Gastrocnemius medialis (tissue), 4 donors: ENCODE data around the gene EIF3D.

Source experiments
- POLR2A ChIP-seq, 2 donors: fragments of 450-650 bp; IDR thresholded peaks; one replicate each; pipeline ENCODE4 v1.6.1; 2017; ENCODE audit warnings: antibody characterized with exemption in 2 of 2, mild to moderate bottlenecking in 2 of 2, moderate library complexity in 2 of 2
- TF ChIP-seq, protein P1 (sequence below), 5 experiments: fragments of 450-650 bp in 3 of 5; fragments of 200-600 bp in 2 of 5; sonication (generic) in 2 of 5; IDR thresholded peaks in 4 of 5; conservative IDR thresholded peaks in 1 of 5; 1 replicate in 4 of 5; 2 replicates in 1 of 5; pipeline ENCODE4 v1.5.1; 2016 to 2019; ENCODE audit warnings: antibody characterized with exemption in 5 of 5, mild to moderate bottlenecking in 3 of 5, moderate library complexity in 3 of 5

- TF ChIP-seq, protein P1, sequence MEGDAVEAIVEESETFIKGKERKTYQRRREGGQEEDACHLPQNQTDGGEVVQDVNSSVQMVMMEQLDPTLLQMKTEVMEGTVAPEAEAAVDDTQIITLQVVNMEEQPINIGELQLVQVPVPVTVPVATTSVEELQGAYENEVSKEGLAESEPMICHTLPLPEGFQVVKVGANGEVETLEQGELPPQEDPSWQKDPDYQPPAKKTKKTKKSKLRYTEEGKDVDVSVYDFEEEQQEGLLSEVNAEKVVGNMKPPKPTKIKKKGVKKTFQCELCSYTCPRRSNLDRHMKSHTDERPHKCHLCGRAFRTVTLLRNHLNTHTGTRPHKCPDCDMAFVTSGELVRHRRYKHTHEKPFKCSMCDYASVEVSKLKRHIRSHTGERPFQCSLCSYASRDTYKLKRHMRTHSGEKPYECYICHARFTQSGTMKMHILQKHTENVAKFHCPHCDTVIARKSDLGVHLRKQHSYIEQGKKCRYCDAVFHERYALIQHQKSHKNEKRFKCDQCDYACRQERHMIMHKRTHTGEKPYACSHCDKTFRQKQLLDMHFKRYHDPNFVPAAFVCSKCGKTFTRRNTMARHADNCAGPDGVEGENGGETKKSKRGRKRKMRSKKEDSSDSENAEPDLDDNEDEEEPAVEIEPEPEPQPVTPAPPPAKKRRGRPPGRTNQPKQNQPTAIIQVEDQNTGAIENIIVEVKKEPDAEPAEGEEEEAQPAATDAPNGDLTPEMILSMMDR (IDR thresholded peaks at IDR 0.05 in 4 of 5, conservative IDR thresholded peaks at IDR 0.05 in 1 of 5) = no peak
- no peak for TF ChIP-seq POLR2A (IDR thresholded peaks at IDR 0.05)
These were observed 13.0 kb upstream of the EIF3D start for GRCh38 chr22:36541831-36542411.
